SK-N-SH (cell line): Measurements from ENCODE around the gene CCDC61. TPM values are rescaled to one million over a fixed set of nuclear protein-coding genes. Genes with fewer than 3 reads are reported as not detected.

Experiments used
- CTCF ChIA-PET: fragments of 300-600, 350-600 bp; formaldehyde crosslinking; extraction: SDS; loops from one replicate; lab custom pipeline; 2021; lab: Yijun Ruan, JAX
- POLR2A ChIA-PET: fragments of 350-600 bp; sonication (Branson Sonifier 250); formaldehyde crosslinking; extraction: SDS; loops from one replicate; lab custom pipeline; 2020; ENCODE audit warnings: antibody characterized with exemption, inconsistent platforms; lab: Yijun Ruan, JAX
- DNase-seq: peaks from one replicate; pipeline ENCODE4 v3.0.0; 2012
- H2AFZ ChIP-seq: fragments of 200-600 bp; sonication (generic); 2 replicates; pipeline ENCODE4 v1.8.1; 2016; ENCODE audit warnings: antibody characterized with exemption, mild to moderate bottlenecking, low read depth
- H3F3A ChIP-seq: fragments of 200-600 bp; sonication (generic); replicated peaks from 2 replicates; pipeline ENCODE3; 2016; ENCODE audit warnings: antibody characterized with exemption, mild to moderate bottlenecking; ENCODE audit not compliant: insufficient read depth
- H3K27ac ChIP-seq, 2 experiments: fragments of 200-500 bp in 1 of 2; fragments of 200-600 bp in 1 of 2; sonication (Bioruptor generic) in 1 of 2; sonication (generic), shearing (Covaris generic) in 1 of 2; 2 replicates each; pipeline versions ENCODE4 v1.5.1 to v1.6.1; 2014 to 2016; ENCODE audit warnings: low read depth in 2 of 2, inconsistent platforms in 1 of 2, low read length in 1 of 2, mild to moderate bottlenecking in 1 of 2, mixed read lengths in 1 of 2
- H3K27me3 ChIP-seq: fragments of 200-600 bp; sonication (generic), shearing (Covaris generic); 2 replicates; pipeline ENCODE4 v1.6.1; 2016; ENCODE audit warnings: mixed run types; ENCODE audit not compliant: insufficient read depth
- H3K36me3 ChIP-seq, 2 experiments: fragments of 200-500 bp in 1 of 2; fragments of 200-600 bp in 1 of 2; sonication (Bioruptor generic) in 1 of 2; sonication (generic) in 1 of 2; replicated peaks in 1 of 2; 2 replicates each; pipeline versions ENCODE3 to v1.5.1; 2014 to 2016; ENCODE audit warnings: low read length in 1 of 2, mild to moderate bottlenecking in 1 of 2; ENCODE audit not compliant: insufficient read depth in 2 of 2, control insufficient read depth in 1 of 2
- H3K4me1 ChIP-seq, 2 experiments: fragments of 200-500 bp in 1 of 2; fragments of 200-600 bp in 1 of 2; sonication (Bioruptor generic) in 1 of 2; sonication (generic), shearing (Covaris generic) in 1 of 2; 2 replicates each; pipeline versions ENCODE4 v1.5.1 to v1.6.1; 2014 to 2016; ENCODE audit warnings: low read depth in 1 of 2, low read length in 1 of 2, mixed run types in 1 of 2; ENCODE audit not compliant: insufficient read depth in 2 of 2, control insufficient read depth in 1 of 2
- H3K4me2 ChIP-seq: fragments of 200-600 bp; sonication (generic), shearing (Covaris generic); 2 replicates; pipeline ENCODE4 v1.6.1; 2017; ENCODE audit warnings: mixed run types
- H3K4me3 ChIP-seq, 2 experiments: fragments of 200-500 bp in 1 of 2; fragments of 200-600 bp in 1 of 2; sonication (Bioruptor generic) in 1 of 2; sonication (generic), shearing (Covaris generic) in 1 of 2; 2 replicates each; pipeline versions ENCODE4 v1.5.1 to v1.8.1; 2014 to 2016; ENCODE audit warnings: low read depth in 2 of 2, inconsistent platforms in 1 of 2, low read length in 1 of 2, mild to moderate bottlenecking in 1 of 2, mixed read lengths in 1 of 2, moderate library complexity in 1 of 2
- H3K79me2 ChIP-seq: fragments of 200-600 bp; sonication (generic); 2 replicates; pipeline ENCODE4 v1.8.1; 2017; ENCODE audit warnings: mild to moderate bottlenecking; ENCODE audit not compliant: insufficient read depth
- H3K9ac ChIP-seq: fragments of 200-600 bp; sonication (generic); 2 replicates; pipeline ENCODE4 v1.6.1; 2017; ENCODE audit warnings: mixed run types
- H3K9me2 ChIP-seq: fragments of 200-600 bp; sonication (generic); 2 replicates; pipeline ENCODE4 v1.6.1; 2017; ENCODE audit warnings: mixed run types
- H3K9me3 ChIP-seq: fragments of 200-600 bp; sonication (generic); 2 replicates; pipeline ENCODE4 v1.6.1; 2017; ENCODE audit warnings: mixed run types, mild to moderate bottlenecking, moderate library complexity
- H4K20me1 ChIP-seq: fragments of 200-600 bp; sonication (generic); 2 replicates; pipeline ENCODE4 v1.6.1; 2017; ENCODE audit warnings: mild to moderate bottlenecking, mixed run types; ENCODE audit not compliant: insufficient read depth
- CHD2 ChIP-seq: fragments of 150-350 bp; IDR thresholded peaks from 2 replicates; pipeline ENCODE4 v1.6.1; 2018; ENCODE audit warnings: low read length; ENCODE audit not compliant: partially characterized antibody
- EZH2phosphoT487 ChIP-seq: fragments of 200-600 bp; sonication (generic); IDR thresholded peaks from 2 replicates; pipeline ENCODE4 v1.6.1; 2017; ENCODE audit warnings: low read depth, mixed run types, mild to moderate bottlenecking, antibody characterized with exemption, moderate library complexity, borderline replicate concordance
- FOSL2 ChIP-seq: IDR thresholded peaks from 2 replicates; pipeline ENCODE4 v1.4.0; 2012; ENCODE audit warnings: low read depth, mild to moderate bottlenecking, moderate library complexity, borderline replicate concordance
- FOXJ3 ChIP-seq: sonication (generic); formaldehyde crosslinking; IDR thresholded peaks from 2 replicates; pipeline ENCODE4 v1.5.1; 2020; ENCODE audit warnings: mild to moderate bottlenecking, missing genetic modification reagents
- FOXM1 ChIP-seq: IDR thresholded peaks from 2 replicates; pipeline ENCODE4 v1.4.0; 2012; ENCODE audit warnings: low read depth, mild to moderate bottlenecking
- GABPA ChIP-seq: IDR thresholded peaks from 2 replicates; pipeline ENCODE4 v1.4.0; 2012; ENCODE audit warnings: low read depth, mild to moderate bottlenecking
- GATA2 ChIP-seq: sonication (generic); formaldehyde crosslinking; IDR thresholded peaks from 2 replicates; pipeline ENCODE4 v1.5.0; 2020; ENCODE audit warnings: mild to moderate bottlenecking, missing genetic modification reagents
- IRF3 ChIP-seq: fragments of 150-350 bp; IDR thresholded peaks from 2 replicates; pipeline ENCODE4 v1.6.1; 2016; ENCODE audit warnings: mild to moderate bottlenecking, low read depth, low read length
- JUND ChIP-seq: IDR thresholded peaks from 2 replicates; pipeline ENCODE4 v1.4.0; 2012
- MEF2A ChIP-seq: IDR thresholded peaks from 2 replicates; pipeline ENCODE4 v1.4.0; 2012; ENCODE audit warnings: low read depth, borderline replicate concordance
- MXI1 ChIP-seq: IDR thresholded peaks from 2 replicates; pipeline ENCODE4 v1.6.1; 2012; ENCODE audit warnings: mild to moderate bottlenecking, low read depth, low read length, improper control_type of control experiment
- NFIC ChIP-seq: IDR thresholded peaks from 2 replicates; pipeline ENCODE4 v1.4.0; 2012; ENCODE audit warnings: borderline replicate concordance
- NRF1 ChIP-seq: IDR thresholded peaks from 2 replicates; pipeline ENCODE4 v1.6.1; 2012; ENCODE audit warnings: low read depth, mild to moderate bottlenecking, low read length
- RCOR1 ChIP-seq: fragments of 150-350 bp; IDR thresholded peaks from 2 replicates; pipeline ENCODE4 v1.6.1; 2017; ENCODE audit warnings: antibody characterized with exemption, low read length
- REST ChIP-seq: IDR thresholded peaks from 2 replicates; pipeline ENCODE4 v1.6.1; 2012; ENCODE audit warnings: mild to moderate bottlenecking, low read depth, low read length, moderate library complexity
- RFX5 ChIP-seq: IDR thresholded peaks from 2 replicates; pipeline ENCODE4 v1.6.1; 2012; ENCODE audit warnings: mild to moderate bottlenecking, improper control_type of control experiment, low read length
- RXRA ChIP-seq: IDR thresholded peaks from 2 replicates; pipeline ENCODE4 v1.4.0; 2012; ENCODE audit warnings: low read depth, mild to moderate bottlenecking, borderline replicate concordance
- SIN3A ChIP-seq: IDR thresholded peaks from 2 replicates; pipeline ENCODE4 v1.6.1; 2012; ENCODE audit warnings: low read depth, mild to moderate bottlenecking, low read length, moderate library complexity, borderline replicate concordance
- SMC3 ChIP-seq: IDR thresholded peaks from 2 replicates; pipeline ENCODE4 v1.6.1; 2012; ENCODE audit warnings: low read depth, low read length, improper control_type of control experiment
- TAF1 ChIP-seq: IDR thresholded peaks from 2 replicates; pipeline ENCODE4 v1.6.1; 2012; ENCODE audit warnings: low read depth, mild to moderate bottlenecking, low read length, moderate library complexity, borderline replicate concordance
- TCF12 ChIP-seq: IDR thresholded peaks from 2 replicates; pipeline ENCODE4 v1.4.0; 2012
- USF2 ChIP-seq: fragments of 150-350 bp; IDR thresholded peaks from 2 replicates; pipeline ENCODE4 v1.6.1; 2017; ENCODE audit warnings: antibody characterized with exemption, low read length, low read depth, borderline replicate concordance
- ZBTB33 ChIP-seq: IDR thresholded peaks from 2 replicates; pipeline ENCODE4 v1.4.0; 2012; ENCODE audit warnings: low read depth, borderline replicate concordance
- WGBS: methylation state at CpG from one replicate; pipeline ENCODE4 v1.1.6; 2017; ENCODE audit warnings: low lambda C conversion rate; 5-methylcytosine and 5-hydroxymethylcytosine counted together
- polyA plus RNA-seq, 3 experiments: library from polyadenylated mRNA; depleted of rRNA; stranded (reverse); fragments of >200 nt; gene quantifications; 2 replicates each; pipeline ENCODE4 v1.2.3, GENCODE V29; 2012

CCDC61 gene
- polyA plus RNA-seq, 1 of the 3 experiments (the other 2 are of a cell fraction): 6.8 TPM

GRCh38 chr19:45955905-45956608, 39.2 kb upstream of the CCDC61 start (continued):
- TF ChIP-seq SMC3 (no peak), GATA2 (CRISPR knock-in tag) (no peak), TCF12 (peak; percentile 40; the same call in 1 of the 2 replicates), SIN3A (no peak), CHD2 (no peak), RXRA (no peak), RCOR1 (no peak), USF2 (no peak), IRF3 (no peak)
- TF ChIP-seq, all 33 proteins: peak for 4

GRCh38 chr19:45958320-45958719, 36.9 kb upstream of the CCDC61 start:
- no peaks in the 10 kb centered on the region for H4K20me1 ChIP-seq
- CTCF ChIA-PET: no interaction called here
- peaks cover 18 to 20% of the 10 kb centered on the region in 2 experiments; a peak in 3 of 4 replicates for H3K4me1 ChIP-seq
- H3K4me3 ChIP-seq: no peak overlapping the region
- H3K27me3 ChIP-seq: no peaks in the 10 kb centered on the region
- H3F3A ChIP-seq: peaks cover 15% of the 10 kb centered on the region
- whole genome bisulfite sequencing: 94% methylated on average over 6 of the region's 6 CpGs
- H3K79me2 ChIP-seq: no peaks in the 10 kb centered on the region
- no peak for DNase-seq
- no peaks in the 10 kb centered on the region for H3K9me3 ChIP-seq
- H3K9me2 ChIP-seq: no peaks in the 10 kb centered on the region
- H3K27ac ChIP-seq: no peak overlapping the region
- H3K4me2 ChIP-seq: no peak overlapping the region
- no peak overlapping the region for H2AFZ ChIP-seq
- peaks cover 0 to 3% of the 10 kb centered on the region in 2 experiments for H3K36me3 ChIP-seq
- no peak overlapping the region for H3K9ac ChIP-seq
- POLR2A ChIA-PET: no interaction called here
- TF ChIP-seq FOXJ3 (no peak), ZBTB33 (no peak), RFX5 (no peak), FOSL2 (no peak), EZH2phosphoT487 (no peak), JUND (no peak), MXI1 (no peak), NRF1 (no peak), MEF2A (no peak), CHD2 (no peak), REST (no peak), NFIC (no peak), TAF1 (no peak), FOXM1 (no peak), GABPA (no peak), IRF3 (no peak), RXRA (no peak)
